ENCODE measurements around the gene PRR14. TPM values are rescaled to one million over a fixed set of nuclear protein-coding genes. Genes with fewer than 3 reads are reported as not detected.

PRR14 gene
- total and polyA plus RNA-seq, 2 experiments from 2014 or later, result 6.6 to 18.7 TPM

DNA sequence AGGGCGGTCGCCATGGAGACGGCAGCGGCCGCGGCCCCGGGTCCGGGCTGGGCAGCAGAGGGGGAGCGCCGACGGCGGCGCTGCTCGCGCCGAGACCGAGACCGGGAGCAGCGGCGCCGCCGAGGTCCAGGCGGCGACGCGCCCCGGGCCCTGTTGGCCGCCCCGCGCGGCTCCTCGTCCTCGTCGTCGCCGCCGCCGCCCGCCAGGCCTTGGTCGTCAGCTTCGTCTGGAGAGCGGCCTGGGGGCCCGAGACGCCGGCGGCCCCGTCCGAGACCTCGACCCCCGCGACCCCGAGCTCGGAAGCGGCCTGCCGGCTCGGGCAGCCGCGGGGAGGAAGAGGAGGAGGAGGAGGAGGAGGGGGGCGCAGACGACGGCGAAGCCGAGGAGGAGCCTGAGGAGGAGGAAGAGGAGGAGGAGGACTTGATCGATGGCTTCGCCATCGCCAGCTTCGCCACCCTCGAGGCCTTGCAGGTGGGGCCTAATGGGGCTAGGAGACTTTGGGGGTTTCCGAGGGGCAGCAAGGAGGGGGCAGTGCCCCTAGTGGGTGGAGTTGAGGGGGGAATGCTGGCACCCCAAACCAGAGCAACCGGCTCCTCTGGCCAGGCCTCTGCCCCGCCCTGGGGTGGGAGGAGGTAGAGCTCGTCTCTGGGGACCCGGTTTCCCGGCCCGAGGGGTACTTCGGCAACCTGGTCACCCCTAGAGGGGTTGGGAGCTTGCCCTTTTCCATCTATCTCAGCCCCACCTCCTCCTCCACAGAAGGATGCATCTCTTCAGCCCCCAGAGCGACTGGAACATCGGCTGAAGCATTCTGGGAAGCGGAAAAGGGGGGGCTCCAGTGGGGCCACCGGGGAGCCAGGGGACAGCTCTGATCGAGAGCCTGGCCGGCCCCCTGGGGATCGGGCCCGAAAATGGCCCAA is 9.0 kb downstream of the PRR14 start:
- H4K20me1 ChIP-seq (ENCODE audit: insufficient read depth, poor library complexity, severe bottlenecking), result peaks cover 48% of the 10 kb centered on the region
- no peaks in the 10 kb centered on the region for H3K9me3 ChIP-seq (ENCODE audit: low read depth)
- peaks cover 25% of the 10 kb centered on the region for H3K4me1 ChIP-seq (ENCODE audit: insufficient read depth)
- H3K27ac ChIP-seq, result peak overlapping the region; percentile 95
- no peaks in the 10 kb centered on the region for H3K27me3 ChIP-seq
- H3K9me2 ChIP-seq (replicated peaks; ENCODE audit: insufficient read depth), result no peaks in the 10 kb centered on the region
- no peaks in the 10 kb centered on the region for H3K36me3 ChIP-seq (replicated peaks; ENCODE audit: insufficient read depth, low read depth)
- no peak for DNase-seq (ENCODE audit: low spot score)
- TF ChIP-seq EZH2phosphoT487 (IDR thresholded peaks at IDR 0.05; ENCODE audit: low read depth, severe bottlenecking, unreplicated experiment) (no peak), EZH2 (IDR thresholded peaks at IDR 0.05; ENCODE audit: borderline replicate concordance) (no peak)
- TF ChIP-seq, protein P1, sequence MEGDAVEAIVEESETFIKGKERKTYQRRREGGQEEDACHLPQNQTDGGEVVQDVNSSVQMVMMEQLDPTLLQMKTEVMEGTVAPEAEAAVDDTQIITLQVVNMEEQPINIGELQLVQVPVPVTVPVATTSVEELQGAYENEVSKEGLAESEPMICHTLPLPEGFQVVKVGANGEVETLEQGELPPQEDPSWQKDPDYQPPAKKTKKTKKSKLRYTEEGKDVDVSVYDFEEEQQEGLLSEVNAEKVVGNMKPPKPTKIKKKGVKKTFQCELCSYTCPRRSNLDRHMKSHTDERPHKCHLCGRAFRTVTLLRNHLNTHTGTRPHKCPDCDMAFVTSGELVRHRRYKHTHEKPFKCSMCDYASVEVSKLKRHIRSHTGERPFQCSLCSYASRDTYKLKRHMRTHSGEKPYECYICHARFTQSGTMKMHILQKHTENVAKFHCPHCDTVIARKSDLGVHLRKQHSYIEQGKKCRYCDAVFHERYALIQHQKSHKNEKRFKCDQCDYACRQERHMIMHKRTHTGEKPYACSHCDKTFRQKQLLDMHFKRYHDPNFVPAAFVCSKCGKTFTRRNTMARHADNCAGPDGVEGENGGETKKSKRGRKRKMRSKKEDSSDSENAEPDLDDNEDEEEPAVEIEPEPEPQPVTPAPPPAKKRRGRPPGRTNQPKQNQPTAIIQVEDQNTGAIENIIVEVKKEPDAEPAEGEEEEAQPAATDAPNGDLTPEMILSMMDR (IDR thresholded peaks at IDR 0.05; ENCODE audit: poor library complexity), result no peak
- peak overlapping the region; percentile 96 for H3K4me2 ChIP-seq
- 10% methylated on average over 50 of the region's 84 CpGs for WGBS (ENCODE audit: low lambda C conversion rate, missing lambda C conversion rate)
- H3K4me3 ChIP-seq, result peak overlapping the region; percentile 20
- H2AFZ ChIP-seq, result no peak overlapping the region
- peaks cover 48% of the 10 kb centered on the region for H3K79me2 ChIP-seq

DNA sequence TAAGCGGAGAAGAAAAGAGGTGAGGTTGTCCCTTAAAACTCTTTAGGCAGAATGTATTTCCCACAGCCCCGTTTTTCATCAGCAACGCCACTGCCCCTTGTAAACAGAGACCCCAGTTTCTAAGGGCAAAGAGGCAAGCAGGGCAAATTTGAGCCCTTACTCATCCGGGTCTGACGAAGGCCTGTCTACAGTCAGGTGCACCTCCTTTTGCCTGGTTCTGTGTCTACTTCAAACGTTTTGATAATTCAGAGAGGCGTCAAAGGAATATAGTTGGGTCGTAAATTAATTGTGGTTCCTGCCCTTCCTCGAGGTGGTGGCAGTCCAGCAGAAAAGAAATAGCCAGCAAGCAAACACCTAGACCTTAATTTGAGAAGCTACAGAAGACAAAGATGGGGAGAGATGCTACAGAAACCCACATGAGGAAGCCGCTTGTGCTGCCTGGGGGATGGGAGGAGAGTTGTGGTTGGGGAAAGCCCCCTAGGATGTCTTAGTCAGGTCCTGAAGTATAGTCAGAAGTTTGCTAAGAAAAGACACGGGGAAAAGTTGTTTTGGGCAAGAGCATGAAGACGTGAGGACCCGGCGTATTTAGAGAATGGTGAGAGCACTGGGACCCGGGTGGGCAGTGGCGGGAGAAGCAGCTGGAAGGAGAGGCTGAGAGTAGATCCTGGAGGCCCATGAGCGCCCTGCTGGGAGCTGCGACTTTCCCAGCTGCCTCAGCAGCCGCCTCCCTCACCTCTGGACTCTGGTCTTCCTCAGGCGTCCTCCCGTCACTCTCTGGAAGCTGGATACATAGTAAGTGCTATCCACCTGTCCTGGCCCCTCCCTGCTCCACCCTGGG is 9.9 kb downstream of the PRR14 start:
- WGBS (ENCODE audit: low lambda C conversion rate, missing lambda C conversion rate), result 72% methylated on average over 21 of the region's 21 CpGs
- Histone ChIP-seq H3K4me2 (peak overlapping the region; percentile 96), H2AFZ (no peak overlapping the region), H3K4me1 (ENCODE audit: insufficient read depth) (peaks cover 25% of the 10 kb centered on the region), H3K9me3 (ENCODE audit: low read depth) (no peaks in the 10 kb centered on the region), H3K36me3 (replicated peaks; ENCODE audit: insufficient read depth, low read depth) (no peaks in the 10 kb centered on the region), H3K4me3 (peak overlapping the region; percentile 20), H4K20me1 (ENCODE audit: insufficient read depth, poor library complexity, severe bottlenecking) (peaks cover 56% of the 10 kb centered on the region), H3K9me2 (replicated peaks; ENCODE audit: insufficient read depth) (no peaks in the 10 kb centered on the region), H3K27ac (peak overlapping the region; percentile 95), H3K79me2 (peaks cover 50% of the 10 kb centered on the region), H3K27me3 (no peaks in the 10 kb centered on the region)
- peak; percentile 68 for DNase-seq (ENCODE audit: low spot score)
- TF ChIP-seq, protein P1 (IDR thresholded peaks at IDR 0.05; ENCODE audit: poor library complexity), result no peak
- TF ChIP-seq EZH2 (IDR thresholded peaks at IDR 0.05; ENCODE audit: borderline replicate concordance), result no peak
- no peak for TF ChIP-seq EZH2phosphoT487 (IDR thresholded peaks at IDR 0.05; ENCODE audit: low read depth, severe bottlenecking, unreplicated experiment)

DNA sequence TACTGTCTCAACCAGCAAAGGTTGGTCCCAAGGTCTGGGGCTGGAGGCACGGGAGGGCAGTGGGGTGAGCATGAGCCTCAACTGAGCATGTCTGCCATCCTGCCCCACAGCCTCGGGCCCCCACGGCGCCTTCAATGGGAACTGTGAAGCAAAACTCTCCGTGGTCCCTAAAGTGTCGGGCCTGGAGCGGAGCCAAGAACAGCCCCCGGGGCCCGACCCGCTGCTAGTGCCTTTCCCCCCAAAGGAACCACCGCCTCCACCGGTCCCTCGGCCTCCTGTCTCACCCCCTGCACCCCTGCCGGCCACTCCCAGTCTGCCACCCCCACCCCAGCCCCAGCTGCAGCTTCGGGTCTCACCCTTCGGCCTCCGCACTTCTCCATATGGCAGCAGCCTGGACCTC is 11.7 kb downstream of the PRR14 start:
- WGBS (ENCODE audit: low lambda C conversion rate, missing lambda C conversion rate), result 91% methylated on average over 10 of the region's 17 CpGs
- no peaks in the 10 kb centered on the region for H3K9me3 ChIP-seq (ENCODE audit: low read depth)
- no peak overlapping the region for H3K4me2 ChIP-seq
- H3K27ac ChIP-seq, result no peak overlapping the region
- no peaks in the 10 kb centered on the region for H3K9me2 ChIP-seq (replicated peaks; ENCODE audit: insufficient read depth)
- peaks cover 62% of the 10 kb centered on the region for H4K20me1 ChIP-seq (ENCODE audit: insufficient read depth, poor library complexity, severe bottlenecking)
- H3K79me2 ChIP-seq, result peaks cover 54% of the 10 kb centered on the region
- H3K4me3 ChIP-seq, result no peak overlapping the region
- DNase-seq (ENCODE audit: low spot score), result no peak
- no peaks in the 10 kb centered on the region for H3K27me3 ChIP-seq
- TF ChIP-seq EZH2phosphoT487 (IDR thresholded peaks at IDR 0.05; ENCODE audit: low read depth, severe bottlenecking, unreplicated experiment) (no peak), EZH2 (IDR thresholded peaks at IDR 0.05; ENCODE audit: borderline replicate concordance) (no peak)
- TF ChIP-seq, protein P1 (IDR thresholded peaks at IDR 0.05; ENCODE audit: poor library complexity), result no peak
- H2AFZ ChIP-seq, result no peak overlapping the region
- peaks cover 18% of the 10 kb centered on the region for H3K4me1 ChIP-seq (ENCODE audit: insufficient read depth)
- H3K36me3 ChIP-seq (replicated peaks; ENCODE audit: insufficient read depth, low read depth), result no peaks in the 10 kb centered on the region
